SW 1271 (cell line): Measurements from ENCODE around the gene ZNF548.
"Not testable (repeated sequence)": the region's sequence is repeated elsewhere in the genome, so short reads cannot be mapped to it uniquely, and the experiment has no call there.

Experiments
- DNase-seq, 2 experiments: peaks; one replicate each; lab custom pipeline; 2025; lab: John Stamatoyannopoulos, UW

ZNF548 gene

DNA sequence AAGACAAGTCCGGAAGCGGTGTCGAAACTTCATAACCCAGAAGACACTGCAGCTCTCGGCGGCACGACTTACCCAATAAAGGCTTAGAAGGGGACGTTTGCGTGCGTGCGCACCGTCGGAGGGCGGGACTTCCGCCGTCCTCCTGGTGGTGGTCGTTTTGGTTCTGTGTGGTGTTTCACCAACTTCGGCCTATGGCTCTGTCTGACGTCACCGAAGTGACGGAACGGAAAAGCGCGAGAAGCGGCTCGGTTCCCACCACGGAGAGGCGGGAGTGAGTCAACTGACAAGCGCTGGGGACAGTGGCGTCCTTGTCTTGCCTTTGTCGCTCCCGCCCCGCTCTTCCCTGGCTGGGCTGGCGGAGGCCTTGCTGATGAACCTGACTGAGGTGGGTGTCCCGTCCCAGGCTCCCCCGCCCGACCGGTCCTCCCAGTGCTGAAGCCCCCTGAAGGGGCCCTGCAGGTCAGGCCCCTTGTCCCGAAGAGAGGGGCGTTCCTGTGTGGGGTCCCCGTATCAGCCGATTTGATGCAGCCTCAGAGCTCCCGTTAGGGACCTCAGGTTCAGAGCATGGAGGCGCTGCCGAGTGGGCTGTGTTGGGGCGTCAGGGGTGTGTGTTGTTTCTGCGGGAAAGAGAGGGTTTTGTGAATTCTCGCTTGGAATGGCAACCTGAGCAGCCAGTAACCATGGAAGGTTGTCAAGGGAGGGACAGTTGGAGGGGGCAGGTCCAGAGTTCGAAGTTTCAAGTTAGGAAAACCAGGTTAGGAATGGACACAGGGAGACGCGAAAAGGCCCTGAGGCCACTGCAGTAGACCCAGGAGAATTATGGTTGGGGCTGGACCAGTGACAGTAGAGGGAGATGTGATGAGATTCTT, at the start of gene ZNF548:
TSS of gene ZNF548 (plus strand) at position 125 of the 869 bp plus-strand sequence. CDS start at position 371, 246 bp downstream.
- peak; percentile 89 to 96 for DNase-seq

DNA sequence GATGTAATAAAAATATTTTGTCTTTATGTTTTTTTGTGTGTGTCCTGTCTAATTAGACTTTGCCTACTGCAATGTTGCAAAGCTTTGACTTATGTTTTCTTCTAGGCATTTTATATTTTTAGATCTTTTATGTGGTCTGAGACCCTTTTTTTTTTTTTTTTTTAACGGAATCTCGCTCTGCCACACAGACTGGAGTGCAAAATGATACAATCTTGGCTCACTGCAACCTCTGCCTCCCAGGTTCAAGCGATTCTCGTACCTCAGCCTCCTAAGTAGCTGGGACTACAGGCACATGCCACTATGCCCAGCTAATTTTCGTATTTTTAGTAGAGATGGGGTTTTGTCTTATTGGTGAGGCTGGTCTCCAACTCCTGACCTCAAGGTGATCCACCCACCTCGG, 47.1 kb upstream of the ZNF548 start:
- DNase-seq, result no peak

DNA sequence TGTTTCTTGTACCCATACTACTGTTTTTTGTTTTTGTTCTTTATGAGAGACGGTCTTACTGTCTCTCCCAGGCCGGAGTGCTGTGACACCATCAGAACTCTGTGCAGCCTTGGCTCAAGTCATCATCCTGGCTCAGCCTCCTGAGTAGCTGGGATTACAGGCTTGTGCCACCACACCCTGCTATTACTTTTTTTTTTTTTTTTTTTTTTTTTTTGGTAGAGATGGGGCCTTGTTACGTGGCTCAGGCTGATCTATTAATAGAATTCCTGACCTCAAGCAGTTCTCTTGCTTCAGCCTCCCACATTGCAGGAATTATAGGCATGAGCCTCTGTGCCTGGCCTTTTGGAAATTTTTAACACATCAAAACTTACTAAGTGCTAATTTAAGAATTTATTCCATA, 41.5 kb upstream of the ZNF548 start:
- DNase-seq, result no peak

DNA sequence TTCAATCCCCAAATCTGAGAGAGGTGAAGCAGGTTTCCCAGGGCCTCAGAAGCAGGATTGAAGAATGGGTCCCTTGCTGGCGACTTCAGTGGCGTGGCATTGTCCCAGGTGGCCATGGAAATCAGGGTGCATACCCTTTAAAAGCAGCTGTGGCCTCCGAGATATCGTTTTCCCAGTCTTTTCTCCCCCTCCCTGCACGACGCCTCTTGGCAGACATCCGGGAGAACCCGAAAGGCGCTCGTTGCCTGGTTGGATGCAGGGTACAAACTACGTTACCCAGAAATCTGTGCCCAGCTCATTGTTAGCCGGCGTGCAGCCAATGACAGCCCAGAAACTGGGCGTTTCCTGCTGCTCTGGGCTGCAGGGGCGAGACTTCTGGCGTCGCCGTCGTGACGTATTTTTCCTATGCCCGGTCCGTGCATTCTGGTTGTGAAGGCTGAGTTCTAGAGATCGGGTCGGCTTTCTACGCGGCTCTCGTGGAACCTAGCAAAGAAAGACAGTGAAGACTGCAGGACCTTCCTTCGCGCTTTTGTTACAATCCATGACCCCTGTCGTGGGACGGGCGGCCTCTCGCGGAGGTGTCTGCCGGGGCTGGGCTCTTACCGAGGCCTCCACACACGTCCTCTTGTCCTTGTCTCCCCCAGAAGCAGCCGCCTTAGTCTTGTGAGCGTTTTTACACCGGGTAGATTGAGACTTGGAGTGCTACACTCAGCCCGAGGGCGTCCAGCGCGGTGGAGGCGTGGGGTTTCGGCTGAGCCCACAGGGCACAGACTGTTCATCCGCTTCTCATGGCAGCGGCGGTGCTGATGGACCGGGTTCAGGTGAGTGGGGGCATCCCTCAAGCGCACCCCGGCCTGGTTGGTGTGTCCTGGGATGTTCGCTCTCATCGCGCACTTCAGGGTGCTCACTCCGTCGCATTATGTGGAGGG, 38.5 kb upstream of the ZNF548 start, which contains the start of gene ZNF304:
TSS of gene ZNF304 (plus strand) at position 395 of the 929 bp plus-strand sequence. CDS start at position 789, 394 bp downstream.
- peak; percentile 57 to 89 for DNase-seq

DNA sequence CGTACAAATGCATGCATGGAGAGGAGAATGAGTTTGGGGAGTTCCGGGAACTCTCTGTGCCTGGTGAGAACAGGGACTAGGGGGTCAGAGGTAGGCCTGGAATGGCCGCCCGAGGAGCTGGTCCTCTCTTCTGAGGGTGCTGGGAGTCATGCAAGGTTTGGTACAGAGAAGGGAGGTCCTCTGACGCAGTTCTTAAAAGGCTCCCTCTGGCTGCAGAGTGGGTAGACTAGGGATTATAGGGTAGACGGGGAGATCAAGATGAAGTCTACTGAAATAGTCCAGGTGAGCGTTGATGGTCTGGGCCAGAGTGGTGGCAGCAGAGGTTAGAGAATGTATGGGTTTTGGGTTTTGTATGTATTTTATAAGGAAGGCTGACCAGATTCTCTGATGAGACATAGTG, 37.8 kb upstream of the ZNF548 start:
- no peak for DNase-seq

DNA sequence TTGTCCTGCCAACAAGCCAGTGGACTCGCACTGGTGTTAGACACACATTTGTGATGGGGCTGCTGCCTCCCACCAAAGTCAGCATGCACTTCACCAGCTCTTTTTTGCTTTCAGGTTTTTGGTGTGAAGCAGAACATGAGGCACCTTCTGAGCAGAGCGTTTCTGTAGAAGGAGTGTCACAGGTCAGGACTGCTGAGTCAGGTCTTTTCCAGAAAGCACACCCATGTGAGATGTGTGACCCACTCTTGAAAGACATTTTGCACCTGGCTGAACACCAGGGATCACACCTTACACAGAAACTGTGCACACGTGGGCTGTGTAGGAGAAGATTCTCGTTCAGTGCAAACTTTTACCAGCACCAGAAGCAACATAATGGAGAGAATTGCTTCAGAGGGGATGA, 33.7 kb upstream of the ZNF548 start:
- no peak for DNase-seq

DNA sequence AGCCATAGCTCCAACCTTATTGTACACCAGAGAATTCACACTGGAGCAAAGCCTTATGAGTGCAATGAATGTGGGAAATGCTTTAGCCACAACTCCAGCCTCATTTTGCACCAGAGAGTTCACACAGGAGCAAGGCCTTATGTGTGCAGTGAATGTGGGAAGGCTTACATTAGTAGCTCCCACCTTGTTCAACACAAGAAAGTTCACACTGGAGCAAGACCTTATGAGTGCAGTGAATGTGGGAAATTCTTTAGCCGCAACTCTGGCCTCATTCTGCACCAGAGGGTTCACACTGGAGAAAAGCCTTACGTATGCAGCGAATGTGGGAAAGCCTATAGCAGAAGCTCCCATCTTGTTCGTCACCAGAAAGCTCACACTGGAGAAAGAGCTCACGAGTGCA, 32.2 kb upstream of the ZNF548 start:
- no peak for DNase-seq

DNA sequence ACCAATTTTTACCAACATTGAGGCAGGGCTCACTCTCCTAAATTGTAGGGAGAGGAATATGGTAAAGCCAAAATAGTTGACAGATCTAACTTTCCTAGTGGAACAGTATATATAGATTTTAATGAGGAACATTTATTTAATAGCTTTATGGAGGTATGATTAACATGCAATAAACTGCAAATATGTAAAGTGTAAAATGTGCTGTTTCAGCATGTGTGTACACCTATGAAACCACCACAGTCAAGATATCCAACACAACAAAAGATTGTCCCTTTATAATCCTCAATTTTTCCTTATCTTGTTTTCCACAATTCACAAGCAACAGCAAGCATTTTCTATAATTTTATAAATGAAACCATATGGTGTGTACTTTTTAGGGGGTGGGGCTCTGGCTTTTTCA, 30.4 kb upstream of the ZNF548 start:
- DNase-seq, result no peak

DNA sequence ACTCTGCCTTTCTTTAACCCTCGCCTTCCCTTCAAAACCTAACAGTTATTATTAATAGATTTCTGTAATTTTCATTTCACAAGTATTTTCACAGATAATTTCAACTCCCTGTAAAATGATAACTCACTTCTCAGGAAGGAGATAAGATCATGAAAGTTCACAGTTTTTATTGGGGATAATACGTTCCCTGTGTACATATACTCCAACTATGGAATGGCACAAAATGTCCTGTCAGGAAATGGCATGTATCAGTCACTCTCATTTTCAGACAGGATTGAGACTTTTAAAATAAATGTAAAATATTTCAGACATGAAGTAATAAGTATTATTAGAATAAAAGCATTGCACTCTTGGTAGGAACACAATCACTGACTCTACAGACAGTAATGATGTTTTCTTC, 27.2 kb upstream of the ZNF548 start:
- no peak for DNase-seq

DNA sequence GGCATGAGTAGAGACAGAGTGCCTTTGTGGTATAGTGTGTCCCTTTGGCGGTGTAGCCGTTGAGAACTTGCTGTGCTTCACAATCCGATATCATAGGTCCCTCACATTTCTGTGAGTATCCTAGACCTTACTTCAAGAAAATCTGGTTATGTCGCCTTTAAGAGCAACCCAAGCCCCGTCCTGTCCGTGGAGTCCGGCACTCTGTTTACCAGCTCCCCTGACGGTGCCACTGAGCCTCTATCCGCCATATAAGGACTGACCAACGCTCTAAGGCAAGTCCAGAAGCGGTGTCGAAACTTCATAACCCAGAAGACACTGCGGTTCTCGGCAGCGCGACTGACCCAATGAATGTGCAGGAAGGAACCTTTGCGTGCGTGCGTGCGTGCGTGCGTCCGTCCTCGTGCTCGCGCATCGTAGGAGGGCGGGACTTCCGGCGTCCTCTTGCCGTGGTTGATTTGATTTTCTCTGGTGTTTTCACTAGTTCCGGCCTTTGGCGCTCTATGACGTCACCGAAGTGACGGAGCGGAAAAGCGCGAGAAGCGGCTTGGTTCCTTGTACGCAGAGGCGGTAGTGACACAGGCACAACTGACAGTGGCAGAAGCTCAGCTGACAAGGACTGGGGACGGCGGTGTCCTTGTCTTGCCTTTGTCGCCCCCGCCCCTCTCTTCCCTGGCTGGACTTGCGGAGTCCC, 26.5 kb upstream of the ZNF548 start, which contains the start of the genes TRAPPC2B and ZNF547:
TSS of gene TRAPPC2B (plus strand) at position 555 of the 691 bp plus-strand sequence. CDS start 1,283 bp downstream, outside the sequence.
TSS of gene ZNF547 (plus strand) at position 555 of the 691 bp plus-strand sequence. CDS start 5,005 bp downstream, outside the sequence.
- DNase-seq, result peak; percentile 93 to 95

DNA sequence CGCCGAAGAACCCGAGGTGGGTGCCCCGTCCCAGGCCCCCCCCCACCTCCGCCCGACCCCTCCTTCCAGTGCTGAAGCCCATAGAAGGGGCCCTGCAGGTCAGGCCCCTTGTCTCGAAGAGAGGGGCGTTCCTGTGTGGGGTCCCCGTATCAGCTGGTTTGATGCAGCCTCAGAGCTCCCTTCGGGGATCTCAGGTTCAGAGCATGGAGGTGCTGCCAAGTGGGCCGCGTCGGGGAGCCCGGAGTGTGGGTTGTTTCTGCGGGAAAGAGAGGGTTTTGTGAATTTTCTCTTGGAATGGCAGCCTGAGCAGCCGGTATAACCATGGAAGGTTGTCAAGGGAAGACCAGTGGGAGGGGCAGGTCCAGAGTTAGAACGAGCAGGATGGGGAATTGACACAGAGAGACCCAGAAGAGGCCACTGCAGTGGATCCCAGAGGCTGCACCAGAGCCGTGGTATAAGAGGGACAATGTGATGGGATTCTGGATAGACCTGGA, 25.9 kb upstream of the ZNF548 start:
- DNase-seq, result no peak

DNA sequence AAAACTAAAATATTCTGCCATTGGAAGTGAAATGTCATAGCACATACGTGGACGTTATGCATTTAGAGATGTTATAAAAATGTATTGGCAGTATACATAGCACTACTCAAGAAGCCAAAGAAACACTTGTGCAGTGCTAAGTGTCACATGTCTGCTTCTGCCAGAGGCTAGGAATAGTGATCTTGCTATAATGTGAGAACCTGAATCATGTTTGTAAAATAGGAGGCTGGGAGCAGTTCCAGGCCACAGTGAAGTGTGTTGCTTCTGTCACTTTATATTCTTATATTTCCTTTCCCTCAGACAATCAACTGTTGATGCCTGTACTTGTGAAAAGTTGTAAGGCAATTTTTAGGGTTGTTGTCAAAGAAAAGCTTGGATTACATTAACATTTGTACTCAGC, 22.9 kb upstream of the ZNF548 start:
- no peak for DNase-seq

DNA sequence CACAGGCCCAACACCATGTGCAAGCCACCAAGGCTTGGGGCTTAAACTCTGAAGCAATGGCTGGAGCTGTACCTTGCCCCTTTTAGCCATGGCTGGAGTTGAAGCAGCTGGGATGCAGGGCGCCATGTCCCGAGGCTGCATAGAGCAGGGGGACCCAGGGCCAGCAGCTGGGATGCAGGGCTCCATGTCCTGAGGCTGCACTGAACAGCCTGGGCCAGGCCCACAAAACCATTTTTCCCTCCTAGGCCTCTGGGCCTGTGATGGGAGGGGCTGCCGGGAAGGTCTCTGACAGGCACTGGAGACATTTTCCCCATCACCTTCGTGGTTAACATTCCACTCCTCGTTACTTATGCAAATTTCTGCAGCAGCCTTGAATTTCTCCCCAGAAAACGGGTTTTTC, 15.5 kb upstream of the ZNF548 start:
- DNase-seq, result no peak

DNA sequence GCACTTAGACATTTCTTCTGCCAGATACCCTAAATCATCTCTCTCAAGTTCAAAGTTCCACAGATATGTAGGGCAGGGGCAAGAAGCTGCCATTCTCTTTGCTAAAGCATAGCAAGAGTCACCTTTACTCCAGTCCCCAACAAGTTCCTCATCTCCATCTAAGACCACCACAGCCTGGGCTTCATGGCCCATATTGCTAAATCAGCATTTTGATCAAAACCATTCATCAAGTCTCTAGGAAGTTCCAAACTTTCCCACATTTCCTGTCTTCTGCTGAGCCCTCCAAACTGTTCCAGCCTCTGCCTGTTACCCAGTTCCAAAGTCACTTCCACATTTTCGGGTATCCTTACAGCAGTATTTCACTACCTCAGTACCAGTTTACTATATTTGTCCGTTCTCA, 15.0 kb upstream of the ZNF548 start:
- DNase-seq, result not testable (repeated sequence)

DNA sequence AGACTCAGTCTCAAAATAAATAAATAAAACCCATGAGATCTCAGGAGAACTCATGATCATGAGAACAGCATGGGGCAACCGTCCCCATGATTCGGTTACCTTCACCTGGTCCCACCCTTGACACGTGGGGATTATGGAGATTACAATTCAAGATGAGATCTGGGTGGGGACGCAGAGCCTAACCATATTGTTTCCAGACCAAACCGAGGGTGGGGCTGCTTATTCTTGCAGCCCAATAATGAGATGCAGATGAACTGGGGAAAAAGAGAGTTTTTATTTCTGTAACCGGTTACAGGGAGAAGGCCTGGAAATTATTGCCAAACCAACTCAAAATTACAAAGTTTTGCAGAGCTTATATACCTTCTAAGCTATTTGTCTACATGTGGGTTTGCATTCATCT, 13.5 kb upstream of the ZNF548 start:
- no peak for DNase-seq

DNA sequence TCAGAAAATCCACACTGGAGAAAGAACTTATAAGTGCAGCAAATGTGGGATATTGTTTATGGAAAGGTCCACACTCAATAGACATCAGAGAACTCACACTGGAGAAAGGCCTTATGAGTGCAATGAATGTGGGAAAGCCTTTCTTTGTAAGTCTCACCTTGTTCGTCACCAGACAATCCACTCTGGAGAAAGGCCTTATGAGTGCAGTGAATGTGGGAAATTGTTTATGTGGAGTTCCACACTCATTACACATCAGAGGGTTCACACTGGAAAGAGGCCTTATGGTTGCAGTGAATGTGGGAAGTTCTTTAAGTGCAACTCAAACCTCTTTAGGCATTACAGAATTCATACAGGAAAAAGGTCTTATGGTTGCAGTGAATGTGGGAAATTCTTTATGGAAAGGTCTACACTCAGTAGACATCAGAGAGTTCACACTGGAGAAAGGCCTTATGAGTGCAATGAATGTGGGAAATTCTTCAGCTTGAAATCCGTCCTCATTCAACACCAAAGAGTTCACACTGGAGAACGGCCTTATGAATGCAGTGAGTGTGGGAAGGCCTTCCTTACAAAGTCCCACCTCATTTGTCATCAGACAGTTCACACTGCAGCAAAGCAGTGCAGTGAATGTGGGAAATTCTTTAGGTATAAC, 12.0 kb upstream of the ZNF548 start:
- DNase-seq, result no peak

DNA sequence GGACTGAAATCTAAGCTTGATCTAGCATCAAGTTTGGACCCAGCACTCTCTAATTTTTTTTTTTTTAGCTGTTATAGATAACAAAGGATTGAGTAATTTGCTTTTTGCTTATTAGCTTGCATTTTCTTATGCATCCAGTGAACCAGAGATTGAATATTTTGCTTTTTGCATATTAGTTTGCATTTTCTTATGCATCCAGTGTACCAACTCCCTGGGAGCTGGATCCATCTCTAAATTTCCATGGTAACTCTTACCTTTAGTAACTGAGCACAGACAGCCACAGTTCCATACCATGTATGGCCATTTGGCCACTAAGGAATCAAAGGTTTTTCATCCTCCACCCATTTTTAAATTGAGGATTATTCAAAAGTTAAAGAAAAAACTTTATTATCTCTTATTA, 8.7 kb upstream of the ZNF548 start:
- no peak for DNase-seq

DNA sequence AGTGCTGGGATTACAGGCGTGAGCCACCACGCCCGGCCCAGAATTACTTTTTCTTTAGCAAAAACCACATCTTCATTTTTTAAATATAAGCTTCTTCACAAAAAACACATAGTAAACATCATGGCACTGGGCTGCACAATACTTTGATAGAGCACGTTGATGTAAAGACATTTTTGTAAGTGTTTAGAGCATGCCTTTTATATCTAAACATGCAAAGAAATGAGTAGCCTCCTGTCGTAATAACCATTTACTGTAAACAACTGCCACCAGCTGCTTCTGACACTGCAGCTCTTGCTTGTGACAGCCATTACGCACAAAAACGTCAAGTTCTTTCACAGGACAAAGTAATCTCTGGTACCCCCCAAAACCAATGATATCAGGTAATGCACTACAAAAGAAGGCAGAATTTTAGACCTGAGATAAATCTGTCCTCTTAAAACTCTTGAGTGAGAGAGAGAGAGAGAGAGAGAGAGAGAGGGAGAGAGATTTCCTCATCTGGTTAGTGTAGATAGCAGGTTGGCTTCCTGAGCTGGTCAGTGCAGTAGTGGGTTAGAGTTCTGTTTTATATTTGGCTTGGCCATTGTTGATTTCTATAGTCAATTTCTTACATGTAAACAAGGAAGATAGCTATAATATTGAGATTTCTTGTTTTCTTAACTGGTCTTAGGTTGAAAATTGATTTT, 6.7 kb upstream of the ZNF548 start:
- DNase-seq, result no peak

DNA sequence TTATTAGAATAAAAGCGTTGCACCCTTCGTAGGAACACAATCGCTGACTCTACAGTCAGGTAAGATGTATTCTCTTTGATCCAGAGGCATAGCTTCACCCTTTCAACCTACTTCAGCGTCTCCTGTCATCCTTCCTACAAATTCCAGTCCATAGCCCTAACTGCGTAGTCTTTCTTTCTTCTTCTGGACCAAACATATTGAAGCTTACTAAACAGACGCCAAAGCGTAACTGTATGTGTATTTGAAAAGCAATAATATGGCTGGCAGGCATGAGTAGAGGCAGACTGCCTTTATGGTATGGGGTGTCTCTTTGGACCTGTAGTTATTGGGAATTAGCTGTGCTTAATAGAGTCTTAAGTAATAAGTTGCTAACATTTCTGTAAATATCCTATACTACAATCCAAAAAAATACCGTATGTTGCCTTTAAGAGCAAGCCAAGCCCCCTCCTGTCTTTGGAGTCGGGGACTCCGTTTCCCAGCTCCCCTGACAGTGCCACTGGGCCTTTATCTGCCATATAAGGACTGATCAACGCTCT, 392 bp upstream of the ZNF548 start:
- no peak for DNase-seq

DNA sequence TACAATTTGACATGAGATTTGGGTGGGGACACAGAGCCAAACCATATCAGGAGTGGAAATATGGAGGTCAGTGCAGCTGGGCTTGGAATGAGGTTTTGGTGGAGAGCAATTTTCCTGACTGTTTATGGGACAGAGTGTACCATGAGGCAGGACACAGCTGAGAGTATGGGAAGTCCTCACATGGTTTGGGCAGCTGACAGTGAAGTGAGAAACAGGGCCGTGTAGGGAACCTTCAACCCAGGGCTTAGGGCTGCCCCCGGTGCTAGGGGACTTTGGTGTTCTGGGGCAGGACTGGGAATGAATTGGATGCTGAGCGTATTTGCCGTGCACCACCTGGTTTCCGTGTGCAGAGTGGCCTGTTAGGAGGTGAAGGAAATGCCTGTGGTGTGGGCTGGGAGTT, 6.1 kb downstream of the ZNF548 start:
- no peak for DNase-seq
